Activated naive CD4-positive, alpha-beta T cell treated with Interleukin-2 at 50 U/mL for 16 hours (primary cell): ENCODE results near the gene TPR.

Experiments used
- DNase-seq: peaks from one replicate; pipeline ENCODE4 v3.0.0-alpha.2; 2020

Gene TPR

DNA sequence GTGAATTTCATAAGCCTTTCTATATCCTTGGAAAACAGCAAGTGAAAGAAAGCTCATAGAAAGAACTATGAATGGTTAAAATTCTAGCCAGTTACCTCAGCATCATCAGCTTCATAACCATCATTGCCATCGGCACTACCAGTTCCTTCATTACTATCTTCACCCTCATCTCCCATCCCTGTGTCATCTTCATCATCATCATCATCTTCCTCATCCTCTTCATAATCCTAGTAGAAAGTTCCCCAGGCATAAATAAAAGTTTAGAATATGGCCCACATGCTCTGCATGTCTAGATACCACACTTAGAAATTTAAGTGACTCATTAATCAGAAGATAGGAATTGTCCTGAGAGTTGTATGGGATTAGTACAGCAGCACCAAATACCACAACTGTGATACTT, 49.0 kb downstream of the TPR start:
- DNase-seq: no peak

- DNase-seq: no peak
Observed at GRCh38 chr1:186325239-186325638, 49.8 kb downstream of the TPR start.

DNA sequence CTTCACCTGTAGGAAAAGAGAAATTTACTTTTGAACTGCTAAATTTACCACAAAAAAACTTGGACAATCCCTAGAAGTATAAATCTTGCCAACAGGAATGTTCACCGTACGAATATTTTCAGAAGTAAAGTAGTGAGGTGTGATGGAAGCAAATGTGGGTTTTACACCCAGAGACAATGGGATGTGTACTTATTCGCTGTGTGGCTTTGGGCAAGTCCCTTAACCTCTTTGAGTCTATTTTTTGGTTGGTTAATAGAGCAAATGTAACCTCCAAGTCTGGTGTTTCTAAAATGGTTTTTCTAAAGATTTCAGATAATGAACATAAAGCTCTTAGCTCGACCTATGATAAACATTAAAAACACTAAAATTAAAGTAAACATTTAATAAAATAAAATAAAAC, 51.2 kb downstream of the TPR start:
- DNase-seq: no peak

GRCh38 chr1:186315570-186315969, 59.5 kb downstream of the TPR start:
- DNase-seq: no peak

DNA sequence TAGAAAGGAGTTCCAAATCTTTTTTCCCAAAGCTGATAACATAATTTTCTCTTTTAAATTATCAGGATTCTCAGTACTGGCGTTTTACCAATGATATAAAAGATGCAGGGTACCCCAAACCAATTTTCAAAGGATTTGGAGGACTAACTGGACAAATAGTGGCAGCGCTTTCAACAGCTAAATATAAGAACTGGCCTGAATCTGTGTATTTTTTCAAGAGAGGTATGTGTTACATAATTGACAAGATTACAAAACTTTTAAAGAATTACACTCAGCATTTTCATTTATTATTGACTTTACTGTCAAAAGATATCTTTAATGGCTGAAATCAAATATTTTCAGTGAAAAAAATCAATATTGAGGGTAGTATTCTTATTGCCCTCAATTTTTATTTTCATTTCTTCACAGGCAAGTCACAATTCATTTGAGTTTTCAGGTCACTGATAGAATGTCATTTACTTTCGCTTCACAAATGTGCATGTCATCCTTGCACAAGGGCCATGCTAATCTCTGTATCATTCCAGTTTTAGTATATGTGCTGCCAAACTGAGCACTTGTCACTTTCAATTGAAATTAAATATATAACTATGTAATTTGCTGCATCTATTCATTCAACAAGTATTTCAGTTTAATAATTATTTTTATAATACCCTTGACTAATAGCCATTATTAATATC, 63.5 kb downstream of the TPR start:
- no peak for DNase-seq

- no peak for DNase-seq
Observed at GRCh38 chr1:186310307-186310706, 64.7 kb downstream of the TPR start.

- DNase-seq: no peak
Observed at GRCh38 chr1:186308264-186309060, 66.6 kb downstream of the TPR start.

GRCh38 chr1:186307445-186307844, 67.6 kb downstream of the TPR start:
- no peak for DNase-seq

DNA sequence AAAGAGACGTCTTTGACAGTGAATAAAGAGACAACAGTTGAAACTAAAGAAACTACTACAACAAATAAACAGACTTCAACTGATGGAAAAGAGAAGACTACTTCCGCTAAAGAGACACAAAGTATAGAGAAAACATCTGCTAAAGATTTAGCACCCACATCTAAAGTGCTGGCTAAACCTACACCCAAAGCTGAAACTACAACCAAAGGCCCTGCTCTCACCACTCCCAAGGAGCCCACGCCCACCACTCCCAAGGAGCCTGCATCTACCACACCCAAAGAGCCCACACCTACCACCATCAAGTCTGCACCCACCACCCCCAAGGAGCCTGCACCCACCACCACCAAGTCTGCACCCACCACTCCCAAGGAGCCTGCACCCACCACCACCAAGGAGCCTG, 68.5 kb downstream of the TPR start:
- DNase-seq: no peak

DNA sequence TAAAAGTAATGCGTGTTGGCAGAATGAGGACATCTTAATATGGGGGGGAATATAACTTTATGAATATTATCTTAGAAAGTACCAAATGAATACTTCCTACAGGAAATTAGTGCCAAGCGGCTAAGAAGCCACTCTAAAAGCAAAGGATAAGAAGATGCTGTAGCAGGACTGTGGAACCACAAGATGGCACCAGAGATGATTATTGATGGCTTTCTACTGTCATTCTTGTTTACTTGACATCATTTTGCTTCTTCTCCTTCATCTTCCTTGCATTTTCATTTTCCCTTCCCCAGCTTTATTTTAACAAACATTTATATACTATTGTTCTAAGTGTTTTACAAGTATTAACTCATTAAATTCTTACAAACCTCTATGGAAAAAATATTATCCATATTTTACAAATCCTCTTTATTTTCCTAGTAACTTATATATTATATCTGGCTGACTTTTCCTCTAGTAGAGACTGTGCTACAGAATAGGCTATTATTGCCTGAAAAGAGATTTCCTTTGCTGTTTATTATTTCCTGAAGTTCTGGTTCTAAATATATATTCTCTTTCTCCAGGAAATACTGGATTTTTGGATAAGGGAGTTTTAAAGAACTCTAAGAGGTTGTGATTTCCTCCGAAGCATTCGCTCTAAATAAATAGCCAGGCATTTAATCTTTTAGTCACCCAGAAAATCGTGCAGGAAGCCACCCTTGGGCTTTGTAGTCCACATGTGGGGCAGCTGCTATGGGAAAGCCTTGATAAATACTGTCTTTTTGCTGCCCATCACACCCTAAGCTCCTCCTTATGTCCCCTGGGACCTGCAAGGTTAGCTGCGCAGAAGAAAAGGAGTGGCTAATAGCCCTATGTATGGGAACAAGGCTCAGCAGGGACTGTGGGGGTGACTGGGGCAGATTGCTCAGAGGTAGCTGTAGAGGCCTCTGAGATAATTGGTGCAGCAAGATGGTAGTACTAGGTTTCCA, 69.8 kb downstream of the TPR start:
- no peak for DNase-seq

DNA sequence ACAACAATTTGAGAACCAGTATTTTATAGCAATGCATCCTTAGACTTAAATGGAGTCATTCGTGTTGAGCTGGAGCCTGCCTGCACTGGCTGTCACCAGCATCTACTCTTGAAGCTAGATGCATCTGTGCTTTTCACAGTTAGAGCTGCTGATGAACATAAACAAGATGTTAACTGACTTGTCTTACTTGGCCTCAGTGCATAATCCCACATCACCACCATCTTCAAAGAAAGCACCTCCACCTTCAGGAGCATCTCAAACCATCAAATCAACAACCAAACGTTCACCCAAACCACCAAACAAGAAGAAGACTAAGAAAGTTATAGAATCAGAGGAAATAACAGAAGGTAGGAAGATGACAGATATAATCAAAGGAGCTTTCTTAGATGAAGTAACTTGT, 71.1 kb downstream of the TPR start:
- no peak for DNase-seq

DNA sequence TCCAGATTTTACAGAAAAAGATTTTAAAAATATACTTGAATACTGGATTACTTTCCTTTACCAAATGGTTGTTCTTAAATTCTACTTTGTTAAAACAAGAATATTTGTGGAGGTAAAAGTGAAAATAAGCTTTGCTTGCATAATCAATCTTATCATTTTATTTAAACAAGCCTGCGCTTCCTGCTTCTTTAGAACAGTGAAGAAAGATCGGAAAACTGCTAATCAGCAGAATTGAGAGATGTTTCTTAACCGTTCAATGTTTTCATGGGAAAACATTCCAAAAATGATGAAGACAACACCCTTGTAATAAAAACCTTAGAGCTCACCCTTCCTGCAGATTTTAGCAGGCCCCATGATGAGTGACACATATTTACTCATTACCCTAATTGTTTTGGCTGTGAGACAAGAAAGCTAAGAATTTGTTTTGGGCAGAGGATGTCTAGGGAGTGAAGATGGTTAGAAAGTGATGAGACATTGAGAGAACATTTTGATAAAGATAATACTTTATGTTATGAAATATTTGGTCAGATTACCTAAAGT, 72.6 kb downstream of the TPR start:
- no peak for DNase-seq

GRCh38 chr1:186301448-186301847, 73.6 kb downstream of the TPR start:
- no peak for DNase-seq

GRCh38 chr1:186300056-186300455, 75.0 kb downstream of the TPR start:
- DNase-seq: no peak

DNA sequence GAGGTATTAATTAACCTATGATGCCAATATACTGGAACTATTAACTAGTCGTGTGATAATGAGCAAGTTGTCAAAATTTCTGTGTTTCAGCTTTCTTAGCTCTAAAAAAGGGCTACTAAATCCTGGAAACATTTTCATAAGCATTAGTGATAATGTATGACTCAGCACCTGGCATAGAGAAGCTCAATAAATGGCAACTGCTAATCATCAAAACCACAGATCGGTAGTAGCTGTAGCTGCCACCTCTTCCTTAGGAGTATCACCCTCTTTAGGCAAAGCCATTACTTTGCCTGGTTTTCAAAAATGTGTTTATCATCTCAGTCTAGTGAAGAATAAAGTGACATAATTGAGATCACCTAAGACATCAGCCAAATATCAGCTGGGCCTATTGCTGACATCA, 75.5 kb downstream of the TPR start:
- DNase-seq: no peak

DNA sequence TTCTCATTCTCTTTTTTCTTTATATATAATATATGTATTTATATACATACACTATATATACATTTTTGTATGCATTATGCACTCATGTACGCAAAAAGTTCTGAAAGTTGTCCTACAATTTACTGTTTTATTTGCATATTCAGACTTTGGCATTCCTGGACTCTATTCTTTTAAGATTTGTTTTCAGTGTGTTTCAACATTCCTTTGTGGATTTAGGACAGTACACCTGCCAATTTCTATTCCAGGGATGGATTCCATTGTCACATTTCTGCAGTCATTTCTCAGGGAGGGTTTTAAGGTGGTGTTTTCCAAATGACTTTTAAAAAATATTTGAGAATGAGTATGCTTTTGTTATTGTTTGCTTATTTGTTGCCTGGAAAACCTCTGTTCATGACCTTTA, 76.2 kb downstream of the TPR start:
- DNase-seq: no peak

DNA sequence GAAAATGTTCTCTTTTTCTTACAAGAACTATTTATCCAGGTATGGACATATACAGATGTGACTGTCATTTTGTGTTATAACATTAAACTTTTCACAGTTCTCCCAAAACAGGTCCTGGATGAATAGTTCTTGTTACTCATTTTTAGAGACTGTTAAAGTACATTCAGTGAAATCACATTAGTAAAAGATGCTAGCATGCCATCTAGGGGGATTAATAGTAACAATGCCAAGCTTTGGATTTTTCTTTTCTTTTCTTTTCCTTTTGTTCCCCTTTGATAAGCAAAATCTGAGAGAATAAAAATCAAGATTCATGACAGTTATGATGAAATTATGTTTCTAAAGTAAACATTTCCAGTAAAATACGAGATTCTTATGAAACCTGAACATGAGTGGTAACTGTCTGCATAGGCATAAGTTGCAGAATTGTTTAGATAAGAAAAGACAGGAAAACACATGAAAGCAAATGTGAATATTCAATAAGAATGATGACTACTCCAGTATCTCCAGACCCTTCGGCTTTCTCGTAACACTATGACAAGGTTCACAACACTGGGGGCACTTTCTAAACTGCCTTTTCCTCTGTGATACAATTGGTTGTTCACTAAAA, 77.5 kb downstream of the TPR start:
- no peak for DNase-seq

DNA sequence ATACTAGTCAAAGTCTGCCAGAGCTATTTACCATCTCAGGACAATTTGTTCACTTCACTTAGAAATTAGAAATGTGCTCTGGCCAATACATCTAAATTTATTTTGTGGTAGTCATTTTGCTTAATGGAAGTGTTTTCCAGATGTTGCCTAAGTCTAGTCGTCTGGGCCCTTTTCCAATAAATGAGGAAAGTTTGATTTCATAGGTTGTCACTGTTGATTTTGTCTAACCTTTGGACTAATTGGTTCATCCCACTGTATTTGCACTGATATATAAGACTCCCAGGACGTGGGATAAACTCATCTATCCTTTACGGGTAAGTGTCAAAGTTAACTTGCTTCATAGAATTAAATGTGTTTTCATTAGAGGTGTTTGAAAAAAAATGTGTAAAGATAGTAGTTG, 79.1 kb downstream of the TPR start, which contains the start of gene PRG4:
Gene PRG4 (plus strand): TSS at position 300 of the 400 bp plus-strand sequence.
- no peak for DNase-seq

DNA sequence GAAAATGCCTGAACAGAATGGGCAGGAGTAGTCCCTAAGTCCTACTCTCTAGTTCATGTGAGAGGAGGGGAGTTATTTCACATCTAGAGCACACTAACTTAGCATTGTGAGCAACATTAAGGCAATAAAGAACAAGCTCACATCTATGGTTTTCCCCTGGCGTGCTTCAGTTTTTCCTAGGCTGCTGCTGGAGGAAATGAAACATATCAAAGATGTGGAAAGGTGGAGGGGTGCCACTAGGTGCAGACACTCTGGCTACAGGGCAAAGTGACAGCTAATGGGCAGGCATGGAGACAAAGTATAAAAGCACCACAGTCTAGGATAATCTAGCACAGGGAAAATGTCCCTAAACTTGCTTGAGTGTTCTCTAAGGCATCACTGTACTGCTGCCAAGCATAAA, 82.2 kb downstream of the TPR start:
- DNase-seq: no peak

DNA sequence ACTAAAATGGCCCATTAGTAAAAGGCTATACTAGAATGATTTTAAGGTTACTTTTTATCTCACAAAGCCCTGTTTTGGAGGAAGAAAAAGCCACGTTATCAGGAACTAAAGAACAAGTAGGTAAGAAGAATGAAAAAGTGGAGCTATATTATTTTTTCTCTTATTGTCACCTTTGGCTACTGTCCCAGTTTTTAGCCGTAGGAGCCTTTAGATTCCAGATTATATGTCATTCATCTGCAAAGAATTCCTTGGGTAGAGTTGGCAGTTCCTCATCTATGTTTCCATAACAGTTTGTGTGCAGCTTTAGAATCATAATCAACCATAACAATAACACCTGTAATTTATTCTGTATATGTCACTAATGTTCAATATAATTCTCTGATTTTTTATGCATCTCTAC, 83.8 kb downstream of the TPR start:
- no peak for DNase-seq

DNA sequence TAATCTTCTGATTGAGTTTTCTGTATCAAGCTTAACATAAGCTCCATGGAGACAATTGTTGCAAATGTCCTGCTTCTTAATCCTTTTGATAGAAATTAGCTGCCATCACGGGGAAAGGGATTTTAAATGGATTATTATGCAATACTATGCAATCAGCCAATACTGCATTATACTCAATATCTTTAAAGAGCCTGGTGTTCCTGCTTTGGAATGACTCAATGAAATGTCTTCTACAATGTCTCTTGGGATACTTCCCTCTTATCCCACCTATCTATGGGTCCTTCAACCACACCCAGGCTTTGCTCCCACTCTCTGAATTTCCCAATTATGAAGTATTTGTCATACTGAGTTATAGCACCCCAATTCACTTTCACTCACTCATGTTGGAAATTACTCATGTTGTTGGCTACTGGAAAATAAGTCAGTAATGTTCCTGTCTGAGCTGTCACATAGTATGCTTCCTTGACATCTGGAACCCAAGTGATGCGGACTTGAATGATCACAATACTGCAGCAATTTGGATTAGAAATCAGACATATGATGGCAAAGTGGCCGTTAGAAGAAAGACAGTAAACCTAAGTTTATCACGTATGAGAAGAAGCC, 85.0 kb downstream of the TPR start:
- DNase-seq: no peak

DNA sequence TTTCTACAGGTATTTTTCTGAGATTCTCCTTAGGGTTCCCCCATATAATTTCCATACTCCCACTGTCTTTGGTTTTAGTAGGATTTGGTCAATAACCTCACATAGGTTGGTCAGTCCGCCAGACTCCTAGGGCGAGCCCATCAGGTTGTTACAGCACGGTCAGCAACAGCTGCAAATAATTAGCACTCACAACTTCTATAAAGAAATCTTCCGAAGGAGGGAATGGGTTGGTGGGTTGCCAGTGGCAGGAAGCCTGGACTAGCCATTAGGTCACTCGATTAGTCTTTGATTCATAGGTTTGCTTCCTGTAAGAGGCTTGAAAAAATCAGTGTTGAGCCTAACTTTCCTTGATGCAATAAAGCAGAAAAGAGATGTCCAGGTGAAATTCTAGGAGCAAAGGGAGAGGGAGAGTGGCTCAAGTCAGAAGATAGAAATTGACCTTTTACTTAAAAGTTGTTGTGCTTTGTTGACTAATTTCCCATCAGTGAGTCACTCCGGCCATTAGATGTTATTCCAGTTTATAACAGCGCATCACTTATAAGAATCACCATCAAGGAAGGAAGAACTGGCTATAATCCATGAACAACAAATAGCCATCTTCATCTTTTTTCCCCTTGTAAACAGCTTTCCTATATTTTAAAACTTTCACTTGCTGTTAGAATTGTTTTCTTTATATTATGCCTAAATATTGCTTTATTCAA, 88.3 kb downstream of the TPR start:
- DNase-seq: no peak
